Measurements from ENCODE around the gene PDF.
"Not testable (repeated sequence)": the region's sequence is repeated elsewhere in the genome, so short reads cannot be mapped to it uniquely, and the experiment has no call there.

PDF gene

GRCh38 chr16:69363281-69363717 is 32.9 kb upstream of the PDF start:
- H2BK120ac ChIP-seq (ENCODE audit: low read depth, low read length) = no peak overlapping the region
- no peak overlapping the region for H3K9ac ChIP-seq (ENCODE audit: low read length)
- no peaks in the 10 kb centered on the region for H3K79me2 ChIP-seq (ENCODE audit: control insufficient read depth, insufficient read depth, low read length)
- H3K56ac ChIP-seq (ENCODE audit: low read length) = no peak overlapping the region
- no peak overlapping the region for H3K18ac ChIP-seq (ENCODE audit: low read length)
- no peaks in the 10 kb centered on the region for H3K4me1 ChIP-seq (ENCODE audit: control insufficient read depth, low read depth, low read length)
- H3K79me1 ChIP-seq (ENCODE audit: low read length) = no peaks in the 10 kb centered on the region
- H3K36me3 ChIP-seq (ENCODE audit: control insufficient read depth, insufficient read depth, low read length) = peaks cover 6% of the 10 kb centered on the region
- no peak overlapping the region for H3K4me2 ChIP-seq (ENCODE audit: low read length)
- no peak overlapping the region for H4K8ac ChIP-seq (ENCODE audit: low read depth, low read length)
- WGBS (ENCODE audit: extremely low coverage, insufficient coverage, low lambda C conversion rate) = no CpG with 5 or more reads among the region's 5 CpGs
- no peak overlapping the region for H3K4ac ChIP-seq (ENCODE audit: low read depth, low read length)
- H3K27ac ChIP-seq (ENCODE audit: low read depth, low read length) = no peak overlapping the region
- H3K27me3 ChIP-seq (ENCODE audit: insufficient read depth, low read length, poor library complexity) = no peaks in the 10 kb centered on the region
- H3K4me3 ChIP-seq (ENCODE audit: low read length) = no peak overlapping the region
- no peak overlapping the region for H3K23ac ChIP-seq (ENCODE audit: low read length)
- no peak overlapping the region for H2BK15ac ChIP-seq (replicated peaks; ENCODE audit: low read depth)
- no peak overlapping the region for H2BK5ac ChIP-seq (ENCODE audit: low read length)
- no peak overlapping the region for H2AK5ac ChIP-seq (ENCODE audit: low read length)
- DNase-seq = no peak
- H4K5ac ChIP-seq (ENCODE audit: low read length) = no peak overlapping the region

- not testable (repeated sequence) for H3K9ac ChIP-seq (ENCODE audit: low read length); H2AK5ac ChIP-seq (ENCODE audit: low read length); H3K4me3 ChIP-seq (ENCODE audit: low read length); H3K56ac ChIP-seq (ENCODE audit: low read length); H3K79me1 ChIP-seq (ENCODE audit: low read length); H3K27me3 ChIP-seq (ENCODE audit: insufficient read depth, low read length, poor library complexity); H3K4me2 ChIP-seq (ENCODE audit: low read length); H4K5ac ChIP-seq (ENCODE audit: low read length); H3K4ac ChIP-seq (ENCODE audit: low read depth, low read length); DNase-seq; H2BK120ac ChIP-seq (ENCODE audit: low read depth, low read length); H3K79me2 ChIP-seq (ENCODE audit: control insufficient read depth, insufficient read depth, low read length); H2BK15ac ChIP-seq (replicated peaks; ENCODE audit: low read depth); H3K36me3 ChIP-seq (ENCODE audit: control insufficient read depth, insufficient read depth, low read length); H3K18ac ChIP-seq (ENCODE audit: low read length); H3K4me1 ChIP-seq (ENCODE audit: control insufficient read depth, low read depth, low read length); H3K27ac ChIP-seq (ENCODE audit: low read depth, low read length); H2BK5ac ChIP-seq (ENCODE audit: low read length); H4K8ac ChIP-seq (ENCODE audit: low read depth, low read length); H3K23ac ChIP-seq (ENCODE audit: low read length)
- no CpG with 5 or more reads among the region's 9 CpGs for whole genome bisulfite sequencing (ENCODE audit: extremely low coverage, insufficient coverage, low lambda C conversion rate)
Measured at GRCh38 chr16:69360070-69360469, 29.7 kb upstream of the PDF start.

- no peak within 1 kb of the TSS for H3K4me2 ChIP-seq (ENCODE audit: low read length)
- no peak within 1 kb of the TSS for H4K8ac ChIP-seq (ENCODE audit: low read depth, low read length)
- no CpG with 5 or more reads among the region's 12 CpGs for WGBS (ENCODE audit: extremely low coverage, insufficient coverage, low lambda C conversion rate)
- no peak within 1 kb of the TSS for H3K4ac ChIP-seq (ENCODE audit: low read depth, low read length)
- no peaks in the 10 kb centered on the region for H3K4me1 ChIP-seq (ENCODE audit: control insufficient read depth, low read depth, low read length)
- DNase-seq = no peak
- H3K79me1 ChIP-seq (ENCODE audit: low read length) = no peaks in the 10 kb centered on the region
- no peak within 1 kb of the TSS for H3K23ac ChIP-seq (ENCODE audit: low read length)
- no peak within 1 kb of the TSS for H4K5ac ChIP-seq (ENCODE audit: low read length)
- H2BK5ac ChIP-seq (ENCODE audit: low read length) = no peak within 1 kb of the TSS
- H3K36me3 ChIP-seq (ENCODE audit: control insufficient read depth, insufficient read depth, low read length) = peaks cover 3% of the 10 kb centered on the region
- H3K56ac ChIP-seq (ENCODE audit: low read length) = no peak within 1 kb of the TSS
- H2AK5ac ChIP-seq (ENCODE audit: low read length) = no peak within 1 kb of the TSS
- H3K9ac ChIP-seq (ENCODE audit: low read length) = no peak within 1 kb of the TSS
- no peak within 1 kb of the TSS for H2BK15ac ChIP-seq (replicated peaks; ENCODE audit: low read depth)
- H3K27ac ChIP-seq (ENCODE audit: low read depth, low read length) = no peak within 1 kb of the TSS
- no peak within 1 kb of the TSS for H3K18ac ChIP-seq (ENCODE audit: low read length)
- H3K4me3 ChIP-seq (ENCODE audit: low read length) = no peak within 1 kb of the TSS
- no peaks in the 10 kb centered on the region for H3K79me2 ChIP-seq (ENCODE audit: control insufficient read depth, insufficient read depth, low read length)
- H3K27me3 ChIP-seq (ENCODE audit: insufficient read depth, low read length, poor library complexity) = no peaks in the 10 kb centered on the region
- no peak within 1 kb of the TSS for H2BK120ac ChIP-seq (ENCODE audit: low read depth, low read length)
Measured at GRCh38 chr16:69351309-69352027, 21.1 kb upstream of the PDF start, which contains the start of gene TMED6. Gene TMED6 (minus strand): TSS chr16:69351786. CDS start chr16:69351753, 33 bp downstream.

GRCh38 chr16:69350536-69351133 is 20.2 kb upstream of the PDF start:
- no CpG with 5 or more reads among the region's 6 CpGs for WGBS (ENCODE audit: extremely low coverage, insufficient coverage, low lambda C conversion rate)
- Histone ChIP-seq H2BK120ac (ENCODE audit: low read depth, low read length) (no peak overlapping the region), H4K5ac (ENCODE audit: low read length) (no peak overlapping the region), H3K79me2 (ENCODE audit: control insufficient read depth, insufficient read depth, low read length) (no peaks in the 10 kb centered on the region), H3K4ac (ENCODE audit: low read depth, low read length) (no peak overlapping the region), H3K27me3 (ENCODE audit: insufficient read depth, low read length, poor library complexity) (no peaks in the 10 kb centered on the region), H3K56ac (ENCODE audit: low read length) (no peak overlapping the region), H3K4me2 (ENCODE audit: low read length) (no peak overlapping the region), H3K27ac (ENCODE audit: low read depth, low read length) (no peak overlapping the region), H2BK5ac (ENCODE audit: low read length) (no peak overlapping the region), H3K9ac (ENCODE audit: low read length) (no peak overlapping the region), H3K23ac (ENCODE audit: low read length) (no peak overlapping the region), H3K4me1 (ENCODE audit: control insufficient read depth, low read depth, low read length) (no peaks in the 10 kb centered on the region), H3K4me3 (ENCODE audit: low read length) (no peak overlapping the region), H2AK5ac (ENCODE audit: low read length) (no peak overlapping the region), H3K79me1 (ENCODE audit: low read length) (no peaks in the 10 kb centered on the region), H2BK15ac (replicated peaks; ENCODE audit: low read depth) (no peak overlapping the region), H3K18ac (ENCODE audit: low read length) (no peak overlapping the region), H4K8ac (ENCODE audit: low read depth, low read length) (no peak overlapping the region), H3K36me3 (ENCODE audit: control insufficient read depth, insufficient read depth, low read length) (peaks cover 3% of the 10 kb centered on the region)
- no peak for DNase-seq

GRCh38 chr16:69349536-69349935 is 19.1 kb upstream of the PDF start:
- no peak overlapping the region for H3K27ac ChIP-seq (ENCODE audit: low read depth, low read length)
- no peak overlapping the region for H4K8ac ChIP-seq (ENCODE audit: low read depth, low read length)
- H3K9ac ChIP-seq (ENCODE audit: low read length) = no peak overlapping the region
- no CpG with 5 or more reads among the region's 10 CpGs for WGBS (ENCODE audit: extremely low coverage, insufficient coverage, low lambda C conversion rate)
- H3K23ac ChIP-seq (ENCODE audit: low read length) = no peak overlapping the region
- no peak overlapping the region for H2BK15ac ChIP-seq (replicated peaks; ENCODE audit: low read depth)
- H4K5ac ChIP-seq (ENCODE audit: low read length) = no peak overlapping the region
- peaks cover 3% of the 10 kb centered on the region for H3K36me3 ChIP-seq (ENCODE audit: control insufficient read depth, insufficient read depth, low read length)
- H3K18ac ChIP-seq (ENCODE audit: low read length) = no peak overlapping the region
- H3K56ac ChIP-seq (ENCODE audit: low read length) = no peak overlapping the region
- H3K79me1 ChIP-seq (ENCODE audit: low read length) = no peaks in the 10 kb centered on the region
- H3K4me2 ChIP-seq (ENCODE audit: low read length) = no peak overlapping the region
- H3K4ac ChIP-seq (ENCODE audit: low read depth, low read length) = no peak overlapping the region
- H2AK5ac ChIP-seq (ENCODE audit: low read length) = no peak overlapping the region
- H3K27me3 ChIP-seq (ENCODE audit: insufficient read depth, low read length, poor library complexity) = no peaks in the 10 kb centered on the region
- no peak overlapping the region for H2BK120ac ChIP-seq (ENCODE audit: low read depth, low read length)
- no peak overlapping the region for H2BK5ac ChIP-seq (ENCODE audit: low read length)
- H3K79me2 ChIP-seq (ENCODE audit: control insufficient read depth, insufficient read depth, low read length) = no peaks in the 10 kb centered on the region
- DNase-seq = no peak
- no peaks in the 10 kb centered on the region for H3K4me1 ChIP-seq (ENCODE audit: control insufficient read depth, low read depth, low read length)
- H3K4me3 ChIP-seq (ENCODE audit: low read length) = no peak overlapping the region
